GM19452 (cell line): ENCODE measurements around the gene RPLP1.
"Not testable (repeated sequence)": the region's sequence is repeated elsewhere in the genome, so short reads cannot be mapped to it uniquely, and the experiment has no call there.

ENCODE experiments used
- ATAC-seq: cut with Tn5 transposase; IDR thresholded peaks from one replicate; pipeline ENCODE4 v1.9.1; 2021; ENCODE audit not compliant: unreplicated experiment

RPLP1 gene

DNA sequence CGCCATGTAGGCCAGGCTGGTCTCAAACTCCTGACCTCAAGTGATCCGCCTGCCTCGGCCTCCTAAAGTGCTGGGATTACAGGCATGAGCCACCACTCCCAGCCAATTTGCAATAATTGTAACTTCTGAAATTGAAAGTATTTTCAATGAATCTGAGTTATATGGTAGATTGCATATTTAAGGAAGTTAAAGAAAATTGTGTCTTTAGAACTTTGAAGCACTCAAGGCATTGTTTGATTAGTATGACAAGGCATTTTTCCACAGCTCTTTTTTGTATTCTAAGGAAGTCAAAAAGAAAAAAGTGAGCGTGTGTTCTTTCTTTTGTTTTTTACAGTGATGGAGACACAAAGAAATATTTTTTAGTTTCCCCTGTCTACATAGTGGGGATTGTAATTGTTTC lies 15.7 kb upstream of the RPLP1 start:
- ATAC-seq, result no peak

DNA sequence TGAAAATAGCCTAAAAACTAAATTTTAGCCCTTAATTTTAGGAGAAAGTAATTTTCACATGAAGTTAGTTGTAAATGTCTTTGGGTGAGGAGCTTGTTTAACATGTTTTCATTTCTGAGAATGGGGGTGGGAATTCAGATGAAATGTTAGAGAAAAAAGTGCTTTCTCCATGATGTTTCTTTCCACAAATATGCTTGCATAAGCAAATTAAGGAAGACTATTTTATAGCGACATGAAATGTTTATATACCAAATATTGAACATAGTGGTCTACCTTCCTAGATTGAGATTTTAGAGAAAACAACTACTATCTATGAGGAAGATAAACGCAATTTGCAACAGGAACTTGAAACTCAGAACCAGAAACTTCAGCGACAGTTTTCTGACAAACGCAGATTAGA lies 13.0 kb upstream of the RPLP1 start:
- ATAC-seq, result no peak

DNA sequence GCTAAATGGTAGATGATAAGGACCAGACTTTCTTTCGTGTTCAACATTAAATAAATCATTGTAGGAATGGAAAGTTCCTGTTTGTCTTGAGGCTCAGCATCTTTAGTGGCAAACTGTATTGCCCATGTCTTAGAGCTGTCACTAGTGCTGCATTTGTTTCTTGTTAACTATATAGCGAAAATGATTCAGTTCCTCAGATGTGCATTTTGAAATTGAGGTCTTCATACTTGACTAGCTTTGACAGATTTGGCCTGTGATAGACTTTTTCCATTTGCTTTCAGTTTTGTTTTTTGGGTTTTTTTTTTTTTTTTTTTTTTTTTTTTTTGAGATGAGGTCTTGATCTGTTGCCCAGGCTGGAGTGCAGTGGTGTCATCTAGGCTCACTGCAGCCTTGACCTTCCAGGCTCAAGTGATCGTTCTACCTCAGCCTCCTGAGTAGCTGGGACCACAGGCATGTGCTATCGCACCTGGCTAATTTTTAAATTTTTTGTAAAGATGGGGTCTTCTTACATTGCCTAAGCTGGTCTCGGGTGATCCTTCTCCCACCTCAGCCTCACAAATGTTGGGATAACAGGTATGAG lies 9.5 kb upstream of the RPLP1 start:
- ATAC-seq, result no peak

DNA sequence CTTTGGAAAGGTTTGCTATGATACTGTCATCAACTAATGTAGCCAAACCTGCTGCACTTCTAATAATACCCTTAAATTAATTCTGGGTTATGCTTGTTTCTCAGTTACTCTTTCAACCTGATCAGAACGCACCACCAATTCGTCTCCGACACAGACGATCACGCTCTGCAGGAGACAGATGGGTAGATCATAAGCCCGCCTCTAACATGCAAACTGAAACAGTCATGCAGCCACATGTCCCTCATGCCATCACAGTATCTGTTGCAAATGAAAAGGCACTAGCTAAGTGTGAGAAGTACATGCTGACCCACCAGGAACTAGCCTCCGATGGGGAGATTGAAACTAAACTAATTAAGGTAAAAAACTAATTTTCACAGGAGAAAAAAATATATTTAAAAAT lies 7.9 kb upstream of the RPLP1 start:
- ATAC-seq, result no peak

DNA sequence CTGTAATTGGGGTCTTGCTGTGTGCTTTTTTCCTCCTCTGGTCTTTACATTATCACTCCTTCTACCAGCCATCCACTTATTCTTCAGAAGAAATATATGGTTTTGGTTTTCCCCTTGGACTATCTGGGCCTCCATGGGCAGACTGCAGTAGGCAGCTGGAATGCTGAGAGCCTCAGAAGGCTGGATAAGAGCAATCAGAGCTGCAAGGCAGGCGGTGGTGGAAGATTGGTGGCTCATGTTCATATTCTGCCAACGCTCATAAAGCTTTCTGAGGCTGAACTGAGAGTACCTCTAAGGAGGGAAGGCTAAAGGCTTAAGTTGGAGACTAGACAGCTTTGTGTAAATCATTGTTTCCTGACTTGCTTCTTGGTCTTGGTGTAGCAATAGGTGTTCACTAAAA lies 5.7 kb upstream of the RPLP1 start:
- no peak for ATAC-seq

DNA sequence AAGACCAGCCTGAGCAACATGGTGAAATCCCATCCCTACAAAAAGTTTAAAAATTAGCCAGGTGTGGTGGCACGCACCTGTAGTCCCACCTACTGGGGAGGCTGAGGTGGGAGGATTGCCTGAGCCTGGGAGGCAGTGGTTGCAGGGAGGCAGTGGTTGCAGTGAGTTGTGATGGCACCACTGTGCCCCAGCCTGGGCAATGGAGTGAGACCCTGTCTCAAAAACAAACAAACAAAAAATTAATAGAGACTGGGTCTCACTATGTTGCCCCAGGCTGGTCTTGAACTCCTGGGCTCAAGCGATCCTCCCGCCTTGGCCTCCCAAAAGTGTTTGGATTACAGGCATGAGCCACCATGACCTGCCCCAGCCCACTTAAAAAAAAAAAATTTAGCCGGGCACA lies 2.4 kb upstream of the RPLP1 start:
- not testable (repeated sequence) for ATAC-seq

DNA sequence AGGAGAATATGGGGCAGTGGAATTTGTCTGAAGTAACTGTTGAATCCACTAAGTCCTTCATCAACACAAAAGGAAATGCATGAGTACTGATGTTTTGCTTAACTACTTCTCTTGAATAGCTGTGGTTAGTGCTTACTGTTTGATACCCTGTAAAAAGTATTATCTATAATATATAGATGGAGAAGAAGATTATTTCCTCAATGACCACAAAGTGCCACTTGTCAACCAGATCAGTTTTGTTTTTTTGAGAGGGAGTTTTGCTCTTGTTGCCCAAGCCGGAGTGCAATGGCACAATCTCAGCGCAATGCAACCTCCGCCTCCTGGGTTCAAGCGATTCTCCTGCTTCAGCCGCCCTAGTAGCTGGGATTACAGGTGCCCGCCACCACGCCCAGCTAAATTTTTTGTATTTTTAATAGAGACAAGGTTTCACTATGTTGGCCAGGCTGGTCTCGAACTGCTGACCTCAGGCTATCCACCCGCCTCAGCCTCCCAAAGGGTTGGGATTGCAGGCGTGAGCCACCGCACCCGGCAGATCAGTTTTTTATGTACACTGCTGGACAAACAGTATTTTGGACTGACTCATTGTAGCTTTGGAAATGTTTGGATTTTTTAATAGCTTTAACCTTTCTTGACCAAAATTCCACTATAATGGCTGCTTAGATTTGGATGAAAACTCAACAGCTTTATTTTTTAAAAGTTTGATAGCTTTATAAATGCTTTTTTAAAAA lies 1.5 kb upstream of the RPLP1 start:
- ATAC-seq, result no peak

DNA sequence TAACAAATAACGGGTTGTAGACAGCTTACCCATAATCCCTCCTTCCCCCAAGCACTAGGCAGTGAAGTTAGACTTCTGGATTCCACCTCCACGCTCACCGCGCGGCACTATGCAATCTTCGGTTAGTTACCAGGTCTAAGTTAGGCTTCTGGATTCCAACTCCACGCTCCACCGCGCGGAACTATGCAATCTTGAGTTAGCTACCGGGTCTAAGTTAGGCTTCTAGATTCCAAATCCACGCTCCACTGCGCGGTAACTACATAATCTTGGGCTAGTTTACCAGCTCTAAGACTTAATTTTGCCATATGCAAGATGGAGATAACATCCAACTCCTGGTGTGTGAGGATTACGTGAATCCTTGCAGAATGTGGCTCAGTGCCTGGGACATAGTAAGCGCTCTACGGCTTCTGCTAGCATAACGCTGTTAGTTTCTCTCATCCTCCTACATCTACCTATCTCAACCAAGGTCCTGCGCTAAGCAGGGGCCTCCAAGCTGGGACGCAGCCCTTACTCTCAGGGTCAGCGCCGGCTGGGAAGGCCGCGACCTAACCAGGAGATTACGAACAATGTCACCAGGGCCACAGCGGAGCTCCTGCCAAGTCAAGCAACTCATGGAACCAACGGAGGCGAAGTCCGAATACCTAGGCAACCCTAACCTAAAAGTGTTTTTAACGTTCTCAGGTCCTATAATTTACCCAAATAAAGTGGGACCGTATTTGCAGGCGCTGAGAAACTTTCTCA lies 497 bp upstream of the RPLP1 start:
- ATAC-seq, result peak; percentile 27

DNA sequence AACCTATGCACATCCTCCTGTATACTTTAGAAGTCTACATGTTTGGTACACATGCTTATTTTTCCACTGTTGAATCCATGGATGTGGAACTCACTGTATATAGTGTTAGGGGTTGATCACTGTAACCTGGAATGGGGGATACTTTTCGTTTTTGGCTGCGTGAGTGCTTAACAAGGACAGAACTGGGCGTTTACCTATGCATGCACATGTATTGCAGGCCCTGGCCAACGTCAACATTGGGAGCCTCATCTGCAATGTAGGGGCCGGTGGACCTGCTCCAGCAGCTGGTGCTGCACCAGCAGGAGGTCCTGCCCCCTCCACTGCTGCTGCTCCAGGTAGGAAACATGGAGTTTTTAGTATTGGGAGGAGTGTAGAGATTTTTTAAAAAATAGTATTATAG lies 2.3 kb downstream of the RPLP1 start:
- no peak for ATAC-seq

DNA sequence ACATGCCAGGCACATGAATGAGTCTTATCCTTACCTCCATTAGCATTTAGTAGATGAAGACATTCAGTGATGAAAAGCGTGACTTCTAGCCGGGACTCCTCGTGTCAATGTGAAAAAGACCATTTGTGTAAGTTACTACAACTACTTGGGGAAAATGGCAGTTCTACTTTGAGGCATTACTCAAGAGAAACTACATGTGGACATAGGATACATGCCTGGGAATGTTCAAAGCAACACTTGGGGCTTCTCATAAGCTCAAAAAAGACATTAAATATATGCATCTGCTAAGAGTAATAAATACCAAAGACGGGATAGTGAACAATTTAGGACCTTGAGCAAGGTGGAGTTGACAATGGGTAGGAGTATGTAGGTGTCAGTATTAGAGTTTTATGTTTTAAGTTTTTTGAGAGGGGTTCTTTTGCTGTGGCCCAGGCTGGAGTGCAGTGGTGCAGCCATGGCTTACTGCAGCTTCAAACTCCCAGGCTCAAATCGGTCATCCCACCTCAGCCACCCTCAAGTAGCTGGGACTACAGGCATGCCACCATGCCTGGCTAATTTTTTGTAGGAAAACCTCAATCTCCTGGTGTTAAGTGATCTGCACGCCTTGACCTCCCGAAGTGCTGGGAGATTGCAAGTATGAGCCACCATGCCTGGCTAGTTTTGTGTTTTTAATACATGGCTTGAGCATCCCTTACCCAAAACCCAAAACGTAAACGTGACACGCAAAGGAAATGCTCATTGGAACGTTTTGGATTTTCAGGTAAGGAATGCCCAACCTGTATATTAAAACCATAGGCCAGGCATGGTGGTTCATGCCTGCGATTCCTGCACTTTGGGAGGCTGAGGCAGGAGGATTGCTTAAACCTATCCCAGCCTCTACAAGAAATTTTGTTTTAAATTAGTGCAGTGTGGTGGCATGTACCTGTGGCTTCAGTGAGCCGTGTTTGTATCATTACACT lies 3.9 kb downstream of the RPLP1 start:
- no peak for ATAC-seq

DNA sequence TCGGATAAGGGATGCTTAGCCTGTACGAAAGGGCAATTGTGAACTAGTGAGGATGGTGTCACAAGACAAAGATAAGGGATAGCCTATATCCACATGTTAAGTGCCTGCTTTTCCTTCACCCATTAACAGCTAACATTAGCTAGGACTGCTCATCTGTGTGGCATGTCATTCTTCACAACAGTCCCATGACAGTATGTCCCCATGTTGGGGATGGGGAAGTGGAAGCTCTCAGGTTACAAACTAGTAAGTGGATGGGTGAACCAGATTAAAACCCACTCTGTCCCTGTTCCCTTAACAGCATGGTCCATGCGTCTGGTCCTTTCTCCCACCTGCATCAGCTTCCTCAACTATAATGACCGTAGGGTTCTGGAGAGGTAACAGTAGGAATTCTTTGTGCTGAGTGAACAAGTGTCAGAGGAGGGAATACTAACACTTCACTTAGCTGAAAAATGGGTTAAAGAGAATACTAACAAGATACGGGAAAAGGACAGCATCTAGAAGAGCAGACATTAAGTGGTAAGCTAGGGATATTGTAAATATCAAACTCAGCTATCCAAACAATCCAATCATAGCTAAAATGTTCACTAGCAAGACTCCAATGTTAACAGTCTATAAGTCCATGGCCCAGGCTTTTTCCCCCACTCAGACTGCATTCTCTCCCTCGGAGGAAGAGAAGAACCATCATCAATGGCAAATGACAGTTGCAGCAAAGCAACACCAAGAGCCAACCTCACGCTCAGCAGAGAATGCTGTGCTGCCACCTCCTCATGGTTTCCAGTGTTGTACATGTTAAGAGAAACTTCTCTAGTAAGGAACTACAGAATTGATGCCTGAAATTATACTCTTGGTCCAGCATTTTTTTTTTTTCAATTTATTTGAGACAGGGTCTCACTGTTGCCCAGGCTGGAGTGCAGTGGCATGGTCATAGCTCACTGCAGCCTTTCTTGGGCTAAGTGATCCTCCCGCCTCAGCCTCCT lies 5.0 kb downstream of the RPLP1 start:
- ATAC-seq, result no peak

DNA sequence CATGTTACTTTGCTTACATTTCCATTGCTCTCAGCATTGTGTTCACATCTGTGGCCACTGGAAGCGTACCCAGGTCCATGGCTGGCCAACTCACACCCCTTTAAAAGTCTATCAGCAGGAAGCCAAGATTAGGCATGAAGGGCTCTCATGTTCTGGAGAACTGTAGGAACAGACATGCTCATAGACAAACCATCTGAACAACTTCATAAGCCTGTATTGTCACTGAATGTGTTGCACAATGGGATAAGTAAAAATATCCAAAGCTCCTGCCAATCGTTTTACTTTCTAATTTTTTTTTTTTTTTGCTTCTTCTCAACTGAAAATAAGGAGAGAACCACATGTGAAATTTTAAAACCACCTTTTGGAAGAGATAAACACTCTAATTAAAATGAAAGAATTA lies 6.4 kb downstream of the RPLP1 start:
- ATAC-seq, result no peak

DNA sequence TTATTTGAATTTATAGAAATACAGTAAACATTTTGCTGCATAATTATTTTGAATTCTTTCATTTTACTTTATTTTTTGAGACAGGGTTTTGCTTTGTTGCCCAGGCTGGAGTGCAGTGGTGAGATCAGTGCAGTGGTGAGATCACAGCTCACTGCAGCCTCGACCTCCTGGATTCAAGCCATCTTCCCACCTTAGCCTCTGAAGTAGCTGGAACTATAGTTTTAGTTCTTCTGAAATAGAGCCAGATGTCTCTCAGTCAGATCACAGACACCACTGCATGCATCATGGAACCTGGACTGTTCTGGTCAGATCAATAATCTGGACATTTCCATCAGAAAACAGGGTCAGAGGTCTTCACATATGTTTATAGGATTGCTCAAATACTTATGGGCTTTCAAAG lies 7.9 kb downstream of the RPLP1 start:
- no peak for ATAC-seq

DNA sequence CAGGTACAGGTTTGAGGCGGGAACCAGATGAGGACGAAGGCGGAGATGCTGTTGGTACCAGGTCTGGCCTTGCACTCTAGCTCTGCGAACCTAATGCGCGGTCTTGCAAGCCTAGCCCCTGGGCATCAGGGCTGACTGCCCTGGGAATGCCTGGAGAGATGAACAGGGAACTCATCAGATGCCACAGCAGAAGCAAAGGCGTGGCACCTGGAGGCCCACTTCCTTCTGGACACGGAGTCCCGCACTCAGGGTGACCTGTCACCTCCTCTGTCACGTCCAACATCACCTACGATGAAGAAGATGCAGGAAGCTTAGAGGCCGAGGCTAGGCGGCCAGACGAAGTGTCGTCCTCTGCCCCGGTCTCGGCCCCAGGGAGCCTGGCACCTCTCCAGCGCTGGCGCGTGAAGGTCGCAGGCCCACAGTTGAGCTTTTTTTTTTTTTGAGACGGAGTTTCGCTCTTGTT lies 9.4 kb downstream of the RPLP1 start:
- ATAC-seq, result peak; percentile 17

DNA sequence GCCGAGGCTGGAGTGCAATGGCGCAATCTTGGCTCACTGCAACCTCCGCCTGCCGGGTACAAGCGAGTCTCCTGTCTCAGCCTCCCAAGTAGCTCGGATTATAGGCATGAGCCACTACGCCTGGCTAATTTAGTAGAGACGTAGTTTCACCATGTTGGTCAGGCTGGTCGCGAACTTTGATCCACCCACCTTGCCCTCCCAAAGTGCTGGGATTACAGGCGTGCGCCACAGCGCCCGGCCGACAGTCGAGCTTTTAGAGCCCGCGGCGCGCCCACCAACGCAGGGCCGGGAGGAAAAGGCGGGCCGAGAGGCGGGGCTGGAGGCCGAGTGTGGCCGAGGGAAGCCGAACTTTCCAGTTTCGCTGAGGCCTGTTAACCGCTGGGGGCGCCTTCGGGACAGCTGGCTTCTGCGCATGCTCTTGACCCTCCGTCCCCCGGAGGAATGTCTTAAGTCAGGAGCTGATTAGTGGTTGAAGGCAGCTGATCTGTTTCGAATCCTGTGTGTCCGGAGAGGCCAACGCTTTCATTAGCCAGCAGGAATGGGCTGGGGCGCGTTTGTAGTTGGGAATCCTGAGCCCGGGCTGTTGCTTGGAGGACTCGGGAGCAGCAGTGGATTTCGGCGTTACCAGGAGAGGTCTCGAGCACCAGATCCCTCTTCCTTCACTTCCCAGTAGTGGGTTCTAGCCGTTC lies 10.0 kb downstream of the RPLP1 start:
- ATAC-seq, result peak; percentile 90

DNA sequence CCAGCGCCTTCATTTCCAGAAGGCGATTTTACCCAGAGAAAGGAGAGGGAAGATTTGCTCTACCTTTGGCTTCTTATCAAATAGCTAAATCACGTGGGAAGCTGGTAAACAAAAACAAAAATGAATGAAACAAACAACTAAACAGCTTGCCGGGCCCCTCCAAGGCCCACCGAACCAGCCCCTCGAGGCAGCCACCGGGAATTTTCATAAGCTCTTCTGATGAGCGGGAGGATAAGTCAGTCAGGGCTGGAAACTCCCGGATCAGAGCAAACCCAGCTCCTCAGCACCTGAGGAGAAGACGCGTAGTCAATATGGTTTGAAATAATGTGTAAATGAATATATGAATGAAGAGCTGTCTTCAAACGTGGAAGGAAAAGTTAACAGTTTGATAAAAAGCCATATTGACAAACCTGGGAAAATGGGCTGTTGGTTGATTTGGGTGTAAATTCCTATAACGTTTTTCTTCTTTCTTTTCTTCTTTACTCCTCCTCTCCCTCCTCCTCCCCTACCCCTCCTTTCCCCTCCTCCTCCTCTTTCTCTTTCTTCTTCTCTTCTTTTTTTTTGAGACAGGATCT lies 10.7 kb downstream of the RPLP1 start:
- ATAC-seq, result no peak

DNA sequence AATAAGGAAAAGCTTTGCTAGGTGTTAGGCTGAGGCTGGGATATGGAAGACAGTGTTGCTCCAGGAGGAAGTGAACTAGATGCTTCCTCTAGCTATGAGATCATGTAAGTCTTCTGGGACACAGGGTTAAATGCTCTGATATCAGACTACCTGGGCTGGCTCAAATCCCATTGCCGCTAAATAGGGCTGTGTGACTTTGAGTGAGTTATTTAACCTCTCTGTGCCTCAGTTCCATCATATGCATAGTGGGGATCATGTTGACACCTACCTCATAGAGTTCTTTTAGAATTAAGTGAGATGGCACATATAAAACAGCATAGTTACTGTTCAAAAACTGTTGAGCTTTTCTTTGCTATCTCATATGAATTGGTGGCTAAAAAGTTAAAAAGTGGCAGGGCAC lies 12.6 kb downstream of the RPLP1 start:
- ATAC-seq, result no peak

DNA sequence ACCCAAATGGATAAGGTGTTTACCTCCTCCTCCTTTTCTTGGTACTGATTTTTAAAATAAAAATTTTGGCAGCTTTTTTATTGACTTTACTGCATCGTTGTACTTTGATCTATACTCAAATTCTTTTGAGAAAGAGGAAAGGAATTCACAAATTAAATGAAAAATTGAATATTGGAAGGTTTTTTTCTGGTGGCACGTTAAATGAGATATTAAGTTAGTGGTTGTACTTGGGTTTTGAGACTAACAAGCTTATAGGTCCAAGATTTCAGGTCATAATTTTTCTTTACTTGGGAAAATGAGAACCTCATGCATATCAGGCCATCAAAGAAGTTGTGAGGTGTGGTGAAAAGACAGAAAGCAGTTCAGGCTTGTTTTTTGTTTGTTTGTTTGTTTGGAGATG lies 14.1 kb downstream of the RPLP1 start:
- ATAC-seq, result no peak

DNA sequence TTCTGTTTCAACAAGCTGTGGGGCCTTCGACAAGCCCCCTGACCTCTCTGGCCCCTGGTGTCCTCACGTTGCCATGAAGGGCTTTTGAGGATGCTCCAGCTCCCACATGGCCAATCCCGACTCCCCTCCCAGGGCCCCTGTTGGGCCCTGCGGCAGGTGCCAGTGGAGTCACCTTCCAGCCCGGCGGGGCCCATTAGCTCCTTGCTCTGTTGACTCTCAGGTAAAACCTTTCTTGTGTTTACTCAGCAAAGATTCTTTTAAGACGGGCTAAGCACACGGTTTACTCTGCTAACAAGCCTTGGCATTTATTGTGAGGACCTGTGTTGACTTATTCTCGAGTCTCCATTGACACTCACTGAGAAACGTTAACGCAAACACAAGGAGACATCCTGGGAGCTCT lies 15.0 kb downstream of the RPLP1 start:
- ATAC-seq, result no peak
